ENCODE measurements around the gene NPC1L1.

DNA sequence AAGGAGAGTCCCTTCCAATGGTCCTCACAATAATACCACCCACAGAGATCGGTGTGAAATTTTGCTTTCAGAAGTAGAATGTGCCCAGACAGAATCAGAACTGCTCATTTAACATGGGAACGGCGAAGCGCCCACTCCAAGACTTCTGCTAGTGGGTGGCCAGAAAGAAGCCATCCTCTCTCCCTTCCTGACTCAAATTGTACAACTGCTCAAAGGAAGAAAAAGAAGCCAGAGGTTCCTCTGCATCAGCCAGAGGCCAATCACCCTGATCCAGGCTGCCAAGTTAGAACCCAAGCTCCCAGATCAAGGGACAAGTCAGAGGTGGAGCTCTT lies 73.9 kb downstream of the NPC1L1 start:
- TF ChIP-seq, protein P1, sequence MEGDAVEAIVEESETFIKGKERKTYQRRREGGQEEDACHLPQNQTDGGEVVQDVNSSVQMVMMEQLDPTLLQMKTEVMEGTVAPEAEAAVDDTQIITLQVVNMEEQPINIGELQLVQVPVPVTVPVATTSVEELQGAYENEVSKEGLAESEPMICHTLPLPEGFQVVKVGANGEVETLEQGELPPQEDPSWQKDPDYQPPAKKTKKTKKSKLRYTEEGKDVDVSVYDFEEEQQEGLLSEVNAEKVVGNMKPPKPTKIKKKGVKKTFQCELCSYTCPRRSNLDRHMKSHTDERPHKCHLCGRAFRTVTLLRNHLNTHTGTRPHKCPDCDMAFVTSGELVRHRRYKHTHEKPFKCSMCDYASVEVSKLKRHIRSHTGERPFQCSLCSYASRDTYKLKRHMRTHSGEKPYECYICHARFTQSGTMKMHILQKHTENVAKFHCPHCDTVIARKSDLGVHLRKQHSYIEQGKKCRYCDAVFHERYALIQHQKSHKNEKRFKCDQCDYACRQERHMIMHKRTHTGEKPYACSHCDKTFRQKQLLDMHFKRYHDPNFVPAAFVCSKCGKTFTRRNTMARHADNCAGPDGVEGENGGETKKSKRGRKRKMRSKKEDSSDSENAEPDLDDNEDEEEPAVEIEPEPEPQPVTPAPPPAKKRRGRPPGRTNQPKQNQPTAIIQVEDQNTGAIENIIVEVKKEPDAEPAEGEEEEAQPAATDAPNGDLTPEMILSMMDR (IDR thresholded peaks at IDR 0.05), result no peak
- TF ChIP-seq POLR2A (IDR thresholded peaks at IDR 0.05), result no peak
